ENCODE data around the gene LRRC53. TPM values are rescaled to one million over a fixed set of nuclear protein-coding genes. Genes with fewer than 3 reads are reported as not detected.

The LRRC53 gene
- total RNA-seq, 1 donor from 2014 or later: not detected

GRCh38 chr1:74470251-74470650, 42.2 kb downstream of the LRRC53 start:
- no peak for TF ChIP-seq CTCF (IDR thresholded peaks at IDR 0.05)
- H3K27ac Mint-ChIP-seq (ENCODE audit: unreplicated experiment): no peak overlapping the region
- H3K9me3 Mint-ChIP-seq (ENCODE audit: unreplicated experiment): no peaks in the 10 kb centered on the region
- no peak overlapping the region for H3K4me3 Mint-ChIP-seq (ENCODE audit: unreplicated experiment)
- no peaks in the 10 kb centered on the region for H3K36me3 Mint-ChIP-seq (ENCODE audit: unreplicated experiment)
- H3K4me1 Mint-ChIP-seq (ENCODE audit: unreplicated experiment): no peaks in the 10 kb centered on the region
- DNase-seq (ENCODE audit: extremely low spot score, unreplicated experiment): no peak
- H3K27me3 Mint-ChIP-seq (ENCODE audit: unreplicated experiment): peaks cover 20% of the 10 kb centered on the region

DNA sequence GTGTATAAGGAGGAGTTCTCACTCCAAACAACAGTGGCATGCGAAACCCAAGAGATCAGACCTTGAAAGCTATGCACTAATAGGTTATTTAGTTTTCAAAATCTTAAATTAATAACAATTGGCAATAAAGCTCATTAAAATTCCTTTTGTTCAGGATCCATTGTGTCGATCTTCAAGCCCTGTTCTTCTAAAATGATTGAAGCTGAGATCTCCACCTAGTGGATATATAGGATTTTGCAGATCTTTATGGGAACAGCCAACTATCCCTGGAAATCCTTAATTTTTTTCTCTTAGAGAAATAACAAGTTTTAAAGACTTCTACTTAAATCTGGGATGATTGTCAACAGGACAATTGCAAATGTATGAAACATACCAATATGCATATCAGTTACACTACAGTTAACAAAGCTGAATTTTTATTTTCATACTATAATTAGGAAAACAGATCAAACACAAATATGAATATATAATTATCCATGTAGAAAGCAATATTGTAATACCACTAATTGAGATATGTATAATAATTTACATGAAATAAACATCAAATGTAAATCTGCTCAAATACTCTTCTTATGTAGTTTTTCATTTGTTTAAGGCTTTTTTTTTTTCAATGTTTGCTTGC, 43.3 kb downstream of the LRRC53 start:
- TF ChIP-seq CTCF (IDR thresholded peaks at IDR 0.05): peak; percentile 71
- H3K4me1 Mint-ChIP-seq (ENCODE audit: unreplicated experiment): no peaks in the 10 kb centered on the region
- H3K9me3 Mint-ChIP-seq (ENCODE audit: unreplicated experiment): no peaks in the 10 kb centered on the region
- peaks cover 20% of the 10 kb centered on the region for H3K27me3 Mint-ChIP-seq (ENCODE audit: unreplicated experiment)
- no peak for DNase-seq (ENCODE audit: extremely low spot score, unreplicated experiment)
- H3K27ac Mint-ChIP-seq (ENCODE audit: unreplicated experiment): no peak overlapping the region
- H3K36me3 Mint-ChIP-seq (ENCODE audit: unreplicated experiment): no peaks in the 10 kb centered on the region
- no peak overlapping the region for H3K4me3 Mint-ChIP-seq (ENCODE audit: unreplicated experiment)

DNA sequence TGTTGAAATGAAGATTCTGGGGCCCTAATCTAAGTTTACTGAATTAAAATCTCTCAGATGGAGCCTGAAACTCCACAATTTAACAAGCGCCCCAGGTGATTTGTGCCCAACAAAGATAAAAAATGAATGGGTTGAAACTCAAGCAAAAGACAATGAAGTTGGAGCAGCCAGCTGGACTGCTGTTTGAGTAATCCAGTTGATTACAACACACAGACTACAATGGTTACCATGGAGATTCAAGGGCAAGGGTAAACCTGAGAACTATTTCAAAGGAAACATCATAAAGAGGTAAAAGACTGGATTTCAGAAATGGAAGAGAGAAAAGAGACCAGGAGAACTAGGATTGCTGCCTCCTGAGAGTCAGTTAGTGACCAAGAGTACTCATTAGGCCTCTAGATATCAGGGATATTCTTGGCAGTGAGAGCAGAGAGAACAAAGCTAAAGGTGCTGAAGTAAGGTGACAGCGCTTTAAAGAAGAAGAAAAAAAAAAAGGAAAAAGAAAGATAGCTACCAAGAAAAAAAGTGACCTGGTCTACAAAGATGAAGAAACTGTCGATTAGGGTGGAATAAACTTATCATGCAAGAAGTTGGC, 44.5 kb downstream of the LRRC53 start:
- H3K9me3 Mint-ChIP-seq (ENCODE audit: unreplicated experiment): no peaks in the 10 kb centered on the region
- no peak overlapping the region for H3K4me3 Mint-ChIP-seq (ENCODE audit: unreplicated experiment)
- H3K27me3 Mint-ChIP-seq (ENCODE audit: unreplicated experiment): peaks cover 20% of the 10 kb centered on the region
- no peak for DNase-seq (ENCODE audit: extremely low spot score, unreplicated experiment)
- no peaks in the 10 kb centered on the region for H3K36me3 Mint-ChIP-seq (ENCODE audit: unreplicated experiment)
- no peak for TF ChIP-seq CTCF (IDR thresholded peaks at IDR 0.05)
- no peak overlapping the region for H3K27ac Mint-ChIP-seq (ENCODE audit: unreplicated experiment)
- no peaks in the 10 kb centered on the region for H3K4me1 Mint-ChIP-seq (ENCODE audit: unreplicated experiment)

DNA sequence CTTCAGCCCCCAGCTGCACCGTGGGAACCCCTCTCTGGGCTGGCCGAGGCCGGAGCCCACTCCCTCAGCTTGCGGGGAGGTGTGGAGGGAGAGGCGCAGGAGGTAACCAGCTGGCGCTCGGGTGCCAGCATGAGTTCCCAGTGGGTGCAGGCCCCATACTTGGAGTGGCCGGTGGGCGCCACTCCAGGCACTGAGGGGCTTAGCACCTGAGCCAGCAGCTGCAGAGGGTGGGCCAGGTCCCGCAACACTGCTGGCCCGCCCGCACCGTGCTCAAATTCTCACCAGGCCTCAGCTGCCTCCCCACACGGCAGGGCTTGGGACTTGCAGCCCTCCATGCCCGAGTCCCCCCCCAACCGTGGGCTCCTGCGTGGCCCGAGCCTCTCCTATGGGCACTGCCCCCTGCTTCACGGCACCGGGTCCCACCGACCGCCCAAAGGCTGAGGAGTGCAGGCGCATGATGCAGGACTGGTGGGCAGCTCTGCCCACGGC, 47.2 kb downstream of the LRRC53 start:
- H3K27me3 Mint-ChIP-seq (ENCODE audit: unreplicated experiment): peaks cover 16% of the 10 kb centered on the region
- no peaks in the 10 kb centered on the region for H3K4me1 Mint-ChIP-seq (ENCODE audit: unreplicated experiment)
- H3K36me3 Mint-ChIP-seq (ENCODE audit: unreplicated experiment): no peaks in the 10 kb centered on the region
- H3K27ac Mint-ChIP-seq (ENCODE audit: unreplicated experiment): no peak overlapping the region
- H3K4me3 Mint-ChIP-seq (ENCODE audit: unreplicated experiment): no peak overlapping the region
- no peak for DNase-seq (ENCODE audit: extremely low spot score, unreplicated experiment)
- H3K9me3 Mint-ChIP-seq (ENCODE audit: unreplicated experiment): no peaks in the 10 kb centered on the region
- no peak for TF ChIP-seq CTCF (IDR thresholded peaks at IDR 0.05)

DNA sequence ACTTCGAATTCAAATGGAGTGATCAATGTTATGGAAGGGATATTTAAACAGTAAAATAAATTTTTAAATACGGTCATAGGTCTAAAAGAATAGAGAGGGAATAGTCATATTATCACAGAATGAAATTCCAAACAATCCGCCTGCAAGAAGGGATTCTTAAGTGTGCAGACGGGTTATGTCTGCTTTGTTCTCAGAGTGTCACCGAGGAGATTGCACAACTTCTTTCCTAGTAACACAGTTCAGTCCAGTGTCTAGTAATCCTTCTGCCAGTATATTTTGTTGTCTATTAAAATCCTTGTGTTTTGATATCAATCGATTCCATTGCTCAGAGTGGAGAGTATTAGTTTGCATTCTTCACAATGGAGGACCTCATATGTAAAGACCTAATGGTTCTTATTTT, 48.4 kb downstream of the LRRC53 start:
- Mint-ChIP-seq H3K27ac (ENCODE audit: unreplicated experiment) (no peak overlapping the region), H3K36me3 (ENCODE audit: unreplicated experiment) (no peaks in the 10 kb centered on the region)
- no peak for TF ChIP-seq CTCF (IDR thresholded peaks at IDR 0.05)

More for the DNA sequence above, 48.4 kb downstream of the LRRC53 start:
- no peaks in the 10 kb centered on the region for H3K9me3 Mint-ChIP-seq (ENCODE audit: unreplicated experiment)
- H3K4me1 Mint-ChIP-seq (ENCODE audit: unreplicated experiment): no peaks in the 10 kb centered on the region
- no peak for DNase-seq (ENCODE audit: extremely low spot score, unreplicated experiment)
- H3K27me3 Mint-ChIP-seq (ENCODE audit: unreplicated experiment): peaks cover 9% of the 10 kb centered on the region
- no peak overlapping the region for H3K4me3 Mint-ChIP-seq (ENCODE audit: unreplicated experiment)

Data from osteocyte (in vitro differentiated cells).